ENCODE results near the gene MCTP1.

DNA sequence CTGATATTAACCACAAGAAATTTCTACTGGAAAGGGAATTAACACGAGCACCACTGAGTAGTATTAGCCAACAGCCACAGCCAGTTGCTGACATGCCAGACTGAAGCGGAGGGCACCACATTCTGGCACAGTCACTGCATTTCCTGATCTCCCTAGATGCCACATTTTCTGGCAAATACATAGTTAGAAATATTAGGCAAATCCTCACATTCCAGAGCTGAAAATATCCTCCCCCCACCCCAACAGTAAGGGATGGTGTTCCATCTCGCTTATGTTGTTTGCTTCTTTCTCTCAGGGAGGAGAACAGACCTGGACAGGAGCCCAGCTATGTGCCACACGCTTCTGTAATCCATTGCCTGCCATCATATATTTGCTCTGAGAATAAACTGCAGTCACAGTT is 32.8 kb upstream of the MCTP1 start:
- TF ChIP-seq CEBPB (IDR thresholded peaks at IDR 0.05) (no peak), TEAD4 (IDR thresholded peaks at IDR 0.05) (no peak), REST (IDR thresholded peaks at IDR 0.05; ENCODE audit: low read depth) (no peak)
